Natural killer cell treated with Interleukin-12 subunit alpha and Interleukin-12 subunit beta and Interleukin-15 and Interleukin-18, amount 100 ng/mL, for 72 hours (primary cell): ENCODE measurements around the gene CUTC. TPM values are rescaled to one million over a fixed set of nuclear protein-coding genes. Genes with fewer than 3 reads are reported as not detected.

Experiments used
- ATAC-seq, 2 donors: fragments of 150-1000 bp; cut with Tn5 transposase in 1 of 2; sonication (Bioruptor Pico), chemical (Tn5 transposase) in 1 of 2; 2 replicates each; pipeline ENCODE4 v1.10.0; 2021
- DNase-seq: peaks from one replicate; pipeline ENCODE4 v3.0.0; 2022; ENCODE audit warnings: low spot score
- H3K27ac Mint-ChIP-seq, 2 donors: 1 replicate in 1 of 2; 2 replicates in 1 of 2; pipeline ENCODE4 v1.8.0; 2022; ENCODE audit warnings: mixed read lengths in 2 of 2, mild to moderate bottlenecking in 1 of 2, moderate library complexity in 1 of 2
- H3K27me3 Mint-ChIP-seq, 2 donors: 1 replicate in 1 of 2; 2 replicates in 1 of 2; pipeline ENCODE4 v1.8.0; 2022; ENCODE audit warnings: mixed read lengths in 2 of 2
- H3K36me3 Mint-ChIP-seq: one replicate; pipeline ENCODE4 v1.8.0; 2022; ENCODE audit warnings: mixed read lengths
- H3K4me1 Mint-ChIP-seq, 2 donors: 1 replicate in 1 of 2; 2 replicates in 1 of 2; pipeline ENCODE4 v1.8.0; 2022; ENCODE audit warnings: low read depth in 2 of 2, mixed read lengths in 2 of 2, mild to moderate bottlenecking in 1 of 2
- H3K4me3 Mint-ChIP-seq: one replicate; pipeline ENCODE4 v1.8.0; 2022; ENCODE audit warnings: mixed read lengths
- H3K9me3 Mint-ChIP-seq: 2 replicates; pipeline ENCODE4 v1.8.0; 2022; ENCODE audit warnings: mixed read lengths
- total RNA-seq, 2 donors: library from RNA; stranded (reverse); gene quantifications; one replicate each; pipeline ENCODE4 v1.2.3, GENCODE V29; 2022

Gene CUTC
- total RNA-seq, result 10 to 100 TPM; 25.0 to 29.5 TPM

GRCh38 chr10:99732033-99732842 lies at the start of gene CUTC, which contains the start of gene COX15:
CUTC (plus strand) TSS chr10:99732234; CDS start chr10:99732349, 115 bp downstream.
COX15 (minus strand) TSS chr10:99732127; CDS start chr10:99732049, 78 bp downstream.
- ATAC-seq (peak; percentile 98 to 99), DNase-seq (peak; percentile 97)
- H3K27me3 Mint-ChIP-seq, result no peaks in the 10 kb centered on the region
- H3K4me1 Mint-ChIP-seq, result peaks cover 15 to 23% of the 10 kb centered on the region in 2 donors
- H3K36me3 Mint-ChIP-seq, result peaks cover 16% of the 10 kb centered on the region
- H3K9me3 Mint-ChIP-seq, result no peaks in the 10 kb centered on the region
- H3K27ac Mint-ChIP-seq, result peak within 1 kb of the TSS; percentile 97 to 100
- H3K4me3 Mint-ChIP-seq, result peak within 1 kb of the TSS; percentile 99

- Mint-ChIP-seq H3K27ac (no peak overlapping the region), H3K4me3 (no peak overlapping the region), H3K9me3 (no peaks in the 10 kb centered on the region), H3K36me3 (no peaks in the 10 kb centered on the region), H3K4me1 (peaks cover 0 to 4% of the 10 kb centered on the region in 2 donors), H3K27me3 (no peaks in the 10 kb centered on the region)
- ATAC-seq (no peak), DNase-seq (no peak)
Observed at GRCh38 chr10:99682752-99683151, 49.3 kb upstream of the CUTC start.

- H3K27me3 Mint-ChIP-seq, result no peaks in the 10 kb centered on the region
- ATAC-seq (no peak), DNase-seq (no peak)
- H3K36me3 Mint-ChIP-seq, result peaks cover 6% of the 10 kb centered on the region
- H3K9me3 Mint-ChIP-seq, result no peaks in the 10 kb centered on the region
- H3K4me1 Mint-ChIP-seq, result peaks cover 0 to 4% of the 10 kb centered on the region in 2 donors
- H3K4me3 Mint-ChIP-seq, result no peak overlapping the region
- peak overlapping the region in 1 of 2 donors; percentile 54 for H3K27ac Mint-ChIP-seq
Observed at GRCh38 chr10:99685597-99685967, 46.5 kb upstream of the CUTC start.

- H3K4me1 Mint-ChIP-seq, result peaks cover 0 to 4% of the 10 kb centered on the region in 2 donors
- no peak overlapping the region for H3K4me3 Mint-ChIP-seq
Observed at GRCh38 chr10:99689461-99689860, 42.6 kb upstream of the CUTC start.

GRCh38 chr10:99693933-99694583 lies 38.0 kb upstream of the CUTC start:
- Mint-ChIP-seq H3K36me3 (peaks cover 30% of the 10 kb centered on the region), H3K27me3 (no peaks in the 10 kb centered on the region), H3K4me1 (no peaks in the 10 kb centered on the region), H3K4me3 (no peak overlapping the region), H3K27ac (no peak overlapping the region), H3K9me3 (no peaks in the 10 kb centered on the region)
- ATAC-seq, result no peak
- no peak for DNase-seq

More at GRCh38 chr10:99689461-99689860, 42.6 kb upstream of the CUTC start:
- ATAC-seq (no peak), DNase-seq (no peak)
- Mint-ChIP-seq H3K27ac (no peak overlapping the region), H3K9me3 (no peaks in the 10 kb centered on the region), H3K27me3 (no peaks in the 10 kb centered on the region), H3K36me3 (peaks cover 21% of the 10 kb centered on the region)

- no peak for DNase-seq
- H3K27ac Mint-ChIP-seq, result no peak overlapping the region
- H3K4me3 Mint-ChIP-seq, result no peak overlapping the region
- peaks cover 43% of the 10 kb centered on the region for H3K36me3 Mint-ChIP-seq
- no peaks in the 10 kb centered on the region for H3K9me3 Mint-ChIP-seq
- H3K4me1 Mint-ChIP-seq, result no peaks in the 10 kb centered on the region
- no peak for ATAC-seq
- H3K27me3 Mint-ChIP-seq, result no peaks in the 10 kb centered on the region
Observed at GRCh38 chr10:99695761-99696160, 36.3 kb upstream of the CUTC start.

GRCh38 chr10:99698504-99699080 lies 33.4 kb upstream of the CUTC start:
- Mint-ChIP-seq H3K9me3 (no peaks in the 10 kb centered on the region), H3K36me3 (peaks cover 42% of the 10 kb centered on the region), H3K27me3 (no peaks in the 10 kb centered on the region), H3K27ac (no peak overlapping the region), H3K4me3 (no peak overlapping the region), H3K4me1 (no peaks in the 10 kb centered on the region)
- no peak for DNase-seq
- ATAC-seq, result no peak

- H3K9me3 Mint-ChIP-seq, result no peaks in the 10 kb centered on the region
Observed at GRCh38 chr10:99700649-99701048, 31.4 kb upstream of the CUTC start.

GRCh38 chr10:99708428-99709012 lies 23.5 kb upstream of the CUTC start:
- H3K4me1 Mint-ChIP-seq, result peaks cover 6 to 10% of the 10 kb centered on the region in 2 donors
- peaks cover 19% of the 10 kb centered on the region for H3K36me3 Mint-ChIP-seq
- ATAC-seq (no peak), DNase-seq (no peak)
- no peaks in the 10 kb centered on the region for H3K27me3 Mint-ChIP-seq
- H3K9me3 Mint-ChIP-seq, result no peaks in the 10 kb centered on the region
- H3K27ac Mint-ChIP-seq, result no peak overlapping the region
- no peak overlapping the region for H3K4me3 Mint-ChIP-seq

More at GRCh38 chr10:99700649-99701048, 31.4 kb upstream of the CUTC start:
- ATAC-seq, result no peak
- Mint-ChIP-seq H3K4me3 (no peak overlapping the region), H3K27ac (no peak overlapping the region), H3K36me3 (peaks cover 42% of the 10 kb centered on the region), H3K27me3 (no peaks in the 10 kb centered on the region), H3K4me1 (no peaks in the 10 kb centered on the region)
- no peak for DNase-seq

- peak overlapping the region in 1 of 2 donors; percentile 7 for H3K27ac Mint-ChIP-seq
- H3K4me3 Mint-ChIP-seq, result no peak overlapping the region
- ATAC-seq (peak in 1 of 2 donors; percentile 76), DNase-seq (no peak)
- peaks cover 19% of the 10 kb centered on the region for H3K36me3 Mint-ChIP-seq
- H3K4me1 Mint-ChIP-seq, result peaks cover 6 to 10% of the 10 kb centered on the region in 2 donors
- H3K9me3 Mint-ChIP-seq, result no peaks in the 10 kb centered on the region
- no peaks in the 10 kb centered on the region for H3K27me3 Mint-ChIP-seq
Observed at GRCh38 chr10:99709480-99710229, 22.4 kb upstream of the CUTC start.

- no peak overlapping the region for H3K27ac Mint-ChIP-seq
- DNase-seq, result no peak
- no peaks in the 10 kb centered on the region for H3K27me3 Mint-ChIP-seq
Observed at GRCh38 chr10:99711129-99711719, 20.8 kb upstream of the CUTC start.

GRCh38 chr10:99714446-99714845 lies 17.6 kb upstream of the CUTC start:
- Mint-ChIP-seq H3K4me3 (no peak overlapping the region), H3K4me1 (peaks cover 6 to 9% of the 10 kb centered on the region in 2 donors), H3K36me3 (peaks cover 19% of the 10 kb centered on the region), H3K27ac (no peak overlapping the region), H3K9me3 (no peaks in the 10 kb centered on the region), H3K27me3 (no peaks in the 10 kb centered on the region)
- ATAC-seq, result no peak
- no peak for DNase-seq

More at GRCh38 chr10:99711129-99711719, 20.8 kb upstream of the CUTC start:
- no peak for ATAC-seq
- peaks cover 6 to 10% of the 10 kb centered on the region in 2 donors for H3K4me1 Mint-ChIP-seq
- H3K9me3 Mint-ChIP-seq, result no peaks in the 10 kb centered on the region
- H3K36me3 Mint-ChIP-seq, result peaks cover 14% of the 10 kb centered on the region
- H3K4me3 Mint-ChIP-seq, result no peak overlapping the region

- no peaks in the 10 kb centered on the region for H3K9me3 Mint-ChIP-seq
- H3K36me3 Mint-ChIP-seq, result peaks cover 43% of the 10 kb centered on the region
- no peak overlapping the region for H3K27ac Mint-ChIP-seq
- H3K4me3 Mint-ChIP-seq, result no peak overlapping the region
- H3K4me1 Mint-ChIP-seq, result peaks cover 4 to 6% of the 10 kb centered on the region in 2 donors
- DNase-seq (no peak), ATAC-seq (no peak)
- no peaks in the 10 kb centered on the region for H3K27me3 Mint-ChIP-seq
Observed at GRCh38 chr10:99720387-99720786, 11.6 kb upstream of the CUTC start.
